ENCODE measurements around the gene GATAD2A.

The GATAD2A gene

DNA sequence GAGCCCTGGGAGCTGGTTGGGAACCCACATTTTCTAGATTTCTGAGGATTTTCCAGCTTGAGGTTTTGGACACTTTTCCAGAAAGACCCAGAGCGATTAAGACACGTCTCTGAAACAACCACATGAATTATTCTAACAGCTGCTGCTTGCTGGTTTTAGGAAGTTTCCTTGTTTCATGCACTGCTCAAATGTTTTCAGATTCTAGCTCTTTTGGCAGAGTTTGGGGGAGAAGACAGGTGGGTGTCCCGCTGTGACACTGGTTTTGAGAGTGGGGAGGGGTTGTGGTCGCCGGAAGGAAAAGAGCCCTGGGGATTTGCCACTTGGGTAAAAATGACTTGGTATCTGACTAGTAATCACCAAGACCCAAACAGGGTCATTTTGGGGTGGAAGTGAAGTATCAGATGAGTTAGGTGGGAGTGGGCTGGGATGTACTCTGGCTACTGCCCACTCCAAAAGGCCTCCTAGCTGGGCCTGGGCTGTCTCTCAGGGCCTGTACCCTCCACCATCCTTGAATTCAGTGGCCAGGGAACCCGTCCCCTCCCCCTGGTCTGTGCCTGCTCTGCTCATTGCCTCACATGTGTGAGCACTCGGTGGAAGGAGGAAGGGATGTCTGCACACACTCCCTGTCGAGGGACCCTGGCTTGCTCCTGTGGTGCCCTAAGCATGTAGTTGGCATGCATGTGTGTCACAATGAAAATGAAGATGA, 13.2 kb downstream of the GATAD2A start:
- no peak overlapping the region for H3K9ac ChIP-seq (ENCODE audit: low read length)
- no peaks in the 10 kb centered on the region for H3K9me3 ChIP-seq (ENCODE audit: control insufficient read depth, low read length)

DNA sequence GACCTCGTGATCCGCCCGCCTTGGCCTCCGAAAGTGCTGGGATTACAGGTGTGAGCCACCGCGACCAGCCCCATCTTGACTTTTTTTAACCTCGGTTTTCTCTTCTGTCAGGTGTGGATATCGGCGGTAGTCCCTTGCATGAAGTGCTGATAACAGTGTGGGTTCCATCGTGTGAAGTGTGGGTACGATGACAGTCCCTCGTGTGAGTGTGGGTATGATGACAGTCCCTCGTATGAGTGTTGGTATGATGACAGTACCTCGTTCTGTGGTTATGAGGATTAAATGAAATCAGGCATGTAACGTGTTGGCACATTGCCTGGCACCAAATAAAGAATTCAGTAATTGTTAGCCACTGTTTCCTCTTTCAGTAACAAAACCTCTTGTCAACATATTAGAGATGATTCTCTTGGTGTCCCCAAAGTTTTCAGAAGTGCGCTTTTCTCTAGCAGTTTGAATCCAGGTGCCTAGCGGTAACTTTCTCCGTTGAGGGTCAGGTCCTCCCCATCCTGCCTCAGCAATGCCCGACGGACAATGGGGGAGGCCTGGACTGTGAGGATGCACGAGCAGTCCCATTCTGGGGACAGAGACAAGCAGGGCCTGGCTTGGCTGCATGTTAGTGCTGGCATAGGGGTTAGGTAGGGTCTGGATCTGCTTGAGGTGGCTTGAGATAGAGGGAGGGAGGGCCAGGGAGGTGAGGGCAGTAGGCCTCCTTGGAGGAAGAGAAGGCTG, 15.3 kb downstream of the GATAD2A start:
- Histone ChIP-seq H3K9ac (ENCODE audit: low read length) (no peak overlapping the region), H3K4me1 (ENCODE audit: control insufficient read depth, insufficient read depth, low read length) (no peaks in the 10 kb centered on the region), H3K9me3 (ENCODE audit: control insufficient read depth, low read length) (no peaks in the 10 kb centered on the region), H3K27me3 (ENCODE audit: control insufficient read depth, insufficient read depth, low read length) (no peaks in the 10 kb centered on the region), H3K36me3 (ENCODE audit: control insufficient read depth, insufficient read depth, low read length) (no peaks in the 10 kb centered on the region), H3K4me3 (ENCODE audit: low read length) (no peak overlapping the region)

More for the DNA sequence above, 13.2 kb downstream of the GATAD2A start:
- H3K36me3 ChIP-seq (ENCODE audit: control insufficient read depth, insufficient read depth, low read length) = no peaks in the 10 kb centered on the region
- H3K4me1 ChIP-seq (ENCODE audit: control insufficient read depth, insufficient read depth, low read length) = no peaks in the 10 kb centered on the region
- H3K4me3 ChIP-seq (ENCODE audit: low read length) = no peak overlapping the region
- H3K27me3 ChIP-seq (ENCODE audit: control insufficient read depth, insufficient read depth, low read length) = no peaks in the 10 kb centered on the region

DNA sequence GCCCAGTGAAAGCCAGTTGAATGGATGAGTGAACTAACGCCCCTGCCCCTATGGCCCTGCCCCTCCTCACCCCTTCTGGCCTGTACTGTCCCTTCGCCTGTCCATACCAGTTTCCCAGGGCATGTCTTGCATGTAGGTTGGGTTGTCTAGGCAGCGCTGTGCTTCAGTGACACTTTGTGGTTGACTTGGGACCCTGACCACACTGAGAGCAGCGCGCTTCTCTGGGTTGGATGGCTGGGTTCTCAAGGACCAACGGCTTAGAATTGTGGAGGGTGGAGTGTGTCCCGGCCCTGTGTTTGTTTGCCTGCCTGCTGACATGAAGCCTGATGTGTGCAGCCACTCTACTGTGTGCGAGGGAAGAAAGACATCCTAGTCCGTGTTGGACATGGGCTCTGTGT, 15.8 kb downstream of the GATAD2A start:
- Histone ChIP-seq H3K27me3 (ENCODE audit: control insufficient read depth, insufficient read depth, low read length) (no peaks in the 10 kb centered on the region), H3K4me1 (ENCODE audit: control insufficient read depth, insufficient read depth, low read length) (no peaks in the 10 kb centered on the region), H3K9me3 (ENCODE audit: control insufficient read depth, low read length) (no peaks in the 10 kb centered on the region), H3K9ac (ENCODE audit: low read length) (no peak overlapping the region), H3K4me3 (ENCODE audit: low read length) (no peak overlapping the region), H3K36me3 (ENCODE audit: control insufficient read depth, insufficient read depth, low read length) (no peaks in the 10 kb centered on the region)

DNA sequence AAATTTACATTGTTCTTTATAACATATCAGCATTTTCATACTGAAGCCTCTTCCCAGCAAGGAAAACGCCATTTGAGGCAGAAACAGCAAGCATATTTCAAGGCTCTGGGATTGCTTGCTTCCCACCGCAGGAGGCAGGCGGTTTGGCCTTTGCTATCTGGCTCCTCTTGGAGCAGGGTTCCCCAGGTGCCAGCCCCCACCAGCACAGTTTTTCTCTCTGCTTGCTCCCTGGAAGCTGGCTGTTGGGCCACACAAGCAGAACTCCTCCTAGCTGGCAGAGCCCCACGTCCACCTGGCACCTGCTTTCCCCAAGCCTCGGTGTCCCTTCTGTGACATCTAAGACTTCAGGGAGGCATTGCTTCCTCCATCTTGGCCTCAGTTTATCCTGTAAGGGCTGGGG, 16.7 kb downstream of the GATAD2A start:
- H3K4me3 ChIP-seq (ENCODE audit: low read length) = no peak overlapping the region
- no peak overlapping the region for H3K9ac ChIP-seq (ENCODE audit: low read length)
- no peaks in the 10 kb centered on the region for H3K27me3 ChIP-seq (ENCODE audit: control insufficient read depth, insufficient read depth, low read length)
- H3K9me3 ChIP-seq (ENCODE audit: control insufficient read depth, low read length) = no peaks in the 10 kb centered on the region
- no peaks in the 10 kb centered on the region for H3K36me3 ChIP-seq (ENCODE audit: control insufficient read depth, insufficient read depth, low read length)
- H3K4me1 ChIP-seq (ENCODE audit: control insufficient read depth, insufficient read depth, low read length) = no peaks in the 10 kb centered on the region

DNA sequence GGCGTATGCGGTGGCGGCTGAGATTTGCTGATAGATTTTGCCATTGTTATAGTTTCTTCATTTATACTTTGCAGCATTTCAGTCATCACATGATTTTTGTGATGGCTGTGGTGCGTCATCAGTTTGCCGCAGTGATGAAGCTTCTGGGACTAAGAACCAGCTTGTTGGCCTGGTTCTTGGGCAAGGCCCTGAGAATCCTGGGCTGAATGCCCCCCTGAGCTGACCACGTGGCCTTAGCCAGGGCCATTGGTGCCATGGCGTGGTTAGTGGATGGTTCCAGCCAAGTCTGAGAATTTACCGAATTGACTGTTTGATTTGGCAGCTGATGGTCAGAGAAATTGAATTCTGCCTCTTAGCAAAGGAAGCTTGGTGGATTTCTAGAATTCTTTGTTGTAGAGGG, 17.8 kb downstream of the GATAD2A start:
- H3K27me3 ChIP-seq (ENCODE audit: control insufficient read depth, insufficient read depth, low read length) = no peaks in the 10 kb centered on the region
- peaks cover 2% of the 10 kb centered on the region for H3K4me1 ChIP-seq (ENCODE audit: control insufficient read depth, insufficient read depth, low read length)
- no peak overlapping the region for H3K4me3 ChIP-seq (ENCODE audit: low read length)
- no peaks in the 10 kb centered on the region for H3K36me3 ChIP-seq (ENCODE audit: control insufficient read depth, insufficient read depth, low read length)
- H3K9me3 ChIP-seq (ENCODE audit: control insufficient read depth, low read length) = no peaks in the 10 kb centered on the region
- H3K9ac ChIP-seq (ENCODE audit: low read length) = no peak overlapping the region

DNA sequence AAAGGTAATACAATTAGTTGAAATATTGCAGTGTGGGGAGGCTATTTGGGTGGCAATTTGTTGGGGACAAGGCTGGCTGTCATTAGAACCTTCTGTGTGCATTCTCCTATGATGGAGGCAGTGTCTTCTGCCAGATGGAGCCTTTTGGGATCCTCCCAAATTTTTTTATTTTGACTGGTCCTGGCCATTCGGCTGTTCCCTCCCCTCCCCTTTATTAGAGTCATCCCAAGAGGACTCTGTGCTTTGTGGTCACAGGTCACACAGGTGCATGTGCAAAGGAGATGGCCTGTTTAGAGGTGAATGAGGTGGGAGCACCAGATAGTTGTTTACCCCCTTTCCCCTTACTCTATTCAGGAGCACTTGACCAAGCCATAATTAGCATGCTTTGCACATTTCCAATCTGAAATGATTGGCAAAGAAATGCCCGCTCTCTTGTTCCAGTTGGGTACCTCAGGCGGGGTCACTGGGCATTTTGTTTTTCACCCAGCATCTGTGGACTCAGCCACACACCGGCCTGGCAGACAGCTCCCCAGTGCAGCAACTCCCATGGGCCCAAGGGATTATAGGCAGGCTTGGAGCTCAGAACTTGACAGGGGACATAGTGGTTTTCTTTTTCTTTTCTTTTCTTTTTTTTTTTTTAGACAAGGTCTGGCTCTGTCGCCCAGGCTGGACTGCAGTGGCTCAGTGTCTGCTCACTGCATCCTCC, 19.8 kb downstream of the GATAD2A start:
- no peak overlapping the region for H3K9ac ChIP-seq (ENCODE audit: low read length)
- H3K9me3 ChIP-seq (ENCODE audit: control insufficient read depth, low read length) = no peaks in the 10 kb centered on the region
- no peak overlapping the region for H3K4me3 ChIP-seq (ENCODE audit: low read length)
- no peaks in the 10 kb centered on the region for H3K27me3 ChIP-seq (ENCODE audit: control insufficient read depth, insufficient read depth, low read length)
- peaks cover 6% of the 10 kb centered on the region for H3K4me1 ChIP-seq (ENCODE audit: control insufficient read depth, insufficient read depth, low read length)
- no peaks in the 10 kb centered on the region for H3K36me3 ChIP-seq (ENCODE audit: control insufficient read depth, insufficient read depth, low read length)

DNA sequence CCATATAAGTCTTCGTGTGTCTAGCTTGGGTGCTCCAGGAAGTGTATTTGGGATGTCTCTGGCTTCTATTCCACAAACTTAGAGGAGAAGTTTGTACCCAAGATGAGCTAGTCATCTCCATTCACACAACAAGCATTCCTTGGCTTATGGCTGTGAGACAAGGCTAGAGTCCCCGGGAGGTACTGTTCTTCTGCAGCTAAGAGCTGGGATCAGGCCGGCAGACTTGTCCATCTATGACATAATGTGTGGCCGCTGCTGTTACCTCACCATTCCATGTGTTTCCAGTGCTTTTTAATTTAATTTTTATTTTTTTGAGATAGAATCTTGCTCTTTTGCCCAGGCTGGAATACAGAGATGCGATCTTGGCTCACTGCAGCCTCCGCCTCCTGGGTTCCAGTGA, 20.7 kb downstream of the GATAD2A start:
- peaks cover 6% of the 10 kb centered on the region for H3K4me1 ChIP-seq (ENCODE audit: control insufficient read depth, insufficient read depth, low read length)
- no peaks in the 10 kb centered on the region for H3K36me3 ChIP-seq (ENCODE audit: control insufficient read depth, insufficient read depth, low read length)
- no peak overlapping the region for H3K4me3 ChIP-seq (ENCODE audit: low read length)
- H3K9ac ChIP-seq (ENCODE audit: low read length) = no peak overlapping the region
- no peaks in the 10 kb centered on the region for H3K27me3 ChIP-seq (ENCODE audit: control insufficient read depth, insufficient read depth, low read length)
- no peaks in the 10 kb centered on the region for H3K9me3 ChIP-seq (ENCODE audit: control insufficient read depth, low read length)

DNA sequence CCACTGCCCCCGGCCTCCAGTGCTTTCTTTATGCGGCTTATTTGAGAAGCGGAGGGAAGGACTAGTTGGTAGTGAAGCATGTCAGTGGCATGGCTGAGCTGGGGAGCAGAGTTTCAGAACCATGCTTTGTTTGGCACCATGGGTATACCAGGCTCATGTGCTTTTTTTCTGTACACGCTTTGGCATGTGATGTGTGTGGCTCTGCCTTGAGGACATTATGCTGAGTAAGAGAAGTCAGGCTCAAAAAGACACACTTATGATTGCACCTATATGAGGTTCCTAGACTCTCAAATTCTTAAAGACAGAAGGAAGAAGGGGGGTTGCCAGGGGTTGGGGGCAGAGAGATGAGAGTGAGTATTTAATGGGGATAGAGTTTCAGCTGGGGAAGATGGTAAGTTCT, 21.3 kb downstream of the GATAD2A start:
- H3K4me1 ChIP-seq (ENCODE audit: control insufficient read depth, insufficient read depth, low read length) = peaks cover 6% of the 10 kb centered on the region
- H3K9ac ChIP-seq (ENCODE audit: low read length) = no peak overlapping the region
- no peak overlapping the region for H3K4me3 ChIP-seq (ENCODE audit: low read length)
- no peaks in the 10 kb centered on the region for H3K9me3 ChIP-seq (ENCODE audit: control insufficient read depth, low read length)
- no peaks in the 10 kb centered on the region for H3K36me3 ChIP-seq (ENCODE audit: control insufficient read depth, insufficient read depth, low read length)
- H3K27me3 ChIP-seq (ENCODE audit: control insufficient read depth, insufficient read depth, low read length) = no peaks in the 10 kb centered on the region

DNA sequence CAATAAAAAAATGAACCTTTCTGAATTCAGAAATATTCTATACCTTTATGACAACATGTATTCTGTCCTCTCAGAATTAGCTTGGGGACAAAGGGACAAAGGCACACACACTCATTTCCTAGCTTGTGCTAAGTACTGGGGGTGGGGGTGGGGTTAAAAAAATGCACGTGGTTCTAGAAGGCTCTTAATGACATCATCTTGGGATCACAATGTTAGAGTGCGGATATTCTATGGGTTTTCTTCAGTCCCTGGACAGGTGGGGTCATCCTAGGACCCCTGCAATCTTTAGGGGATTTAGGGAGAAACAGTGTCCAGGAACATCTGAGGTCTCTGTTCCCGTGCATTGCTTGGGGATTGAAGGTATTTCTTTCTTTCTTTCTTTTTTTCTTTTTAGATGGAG, 21.8 kb downstream of the GATAD2A start:
- H3K27me3 ChIP-seq (ENCODE audit: control insufficient read depth, insufficient read depth, low read length) = no peaks in the 10 kb centered on the region
- H3K36me3 ChIP-seq (ENCODE audit: control insufficient read depth, insufficient read depth, low read length) = no peaks in the 10 kb centered on the region
- H3K9ac ChIP-seq (ENCODE audit: low read length) = no peak overlapping the region
- peaks cover 6% of the 10 kb centered on the region for H3K4me1 ChIP-seq (ENCODE audit: control insufficient read depth, insufficient read depth, low read length)
- H3K9me3 ChIP-seq (ENCODE audit: control insufficient read depth, low read length) = no peaks in the 10 kb centered on the region
- H3K4me3 ChIP-seq (ENCODE audit: low read length) = no peak overlapping the region

DNA sequence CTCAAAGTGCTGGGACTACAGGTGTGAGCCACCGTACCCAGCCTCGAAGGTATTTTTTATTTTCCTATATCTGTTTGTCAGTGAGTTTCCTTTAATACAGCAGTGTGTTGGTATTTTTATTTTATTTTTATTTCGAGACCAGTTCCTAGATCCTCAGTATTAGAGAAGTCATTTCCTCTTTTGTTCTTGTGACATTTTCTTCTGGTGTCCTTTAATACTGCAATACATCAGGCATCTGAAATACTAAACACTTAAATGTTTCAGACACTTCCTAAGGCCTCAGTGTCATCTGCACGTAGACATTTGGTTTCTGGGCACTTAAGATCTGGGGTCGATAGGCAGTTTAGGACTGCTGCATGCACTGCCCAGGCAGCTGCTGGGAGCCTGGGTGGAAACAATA, 22.5 kb downstream of the GATAD2A start:
- no peak overlapping the region for H3K4me3 ChIP-seq (ENCODE audit: low read length)
- no peaks in the 10 kb centered on the region for H3K36me3 ChIP-seq (ENCODE audit: control insufficient read depth, insufficient read depth, low read length)
- no peaks in the 10 kb centered on the region for H3K9me3 ChIP-seq (ENCODE audit: control insufficient read depth, low read length)
- H3K27me3 ChIP-seq (ENCODE audit: control insufficient read depth, insufficient read depth, low read length) = no peaks in the 10 kb centered on the region
- peaks cover 6% of the 10 kb centered on the region for H3K4me1 ChIP-seq (ENCODE audit: control insufficient read depth, insufficient read depth, low read length)
- H3K9ac ChIP-seq (ENCODE audit: low read length) = no peak overlapping the region

DNA sequence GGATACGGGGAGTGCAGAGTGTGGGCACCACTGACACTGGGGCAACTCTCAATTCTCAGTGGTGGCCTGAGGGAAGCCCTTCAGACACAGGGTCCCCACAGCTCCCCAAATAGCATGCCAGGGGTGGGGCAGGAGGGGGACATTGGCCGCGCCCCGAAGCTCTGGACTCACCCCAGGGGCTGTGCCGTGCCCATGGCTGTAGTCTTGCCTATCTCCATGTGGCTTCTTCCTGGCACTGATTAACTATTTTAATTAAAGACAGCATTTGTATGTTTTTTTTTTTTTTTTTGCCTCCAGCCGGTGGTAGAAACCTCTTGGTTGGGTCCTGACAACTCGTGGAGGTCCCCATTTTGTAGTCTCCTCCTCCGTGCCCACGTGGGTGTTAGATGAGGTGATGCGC, 23.3 kb downstream of the GATAD2A start:
- H3K36me3 ChIP-seq (ENCODE audit: control insufficient read depth, insufficient read depth, low read length) = no peaks in the 10 kb centered on the region
- no peaks in the 10 kb centered on the region for H3K27me3 ChIP-seq (ENCODE audit: control insufficient read depth, insufficient read depth, low read length)
- H3K4me1 ChIP-seq (ENCODE audit: control insufficient read depth, insufficient read depth, low read length) = peaks cover 6% of the 10 kb centered on the region
- H3K9me3 ChIP-seq (ENCODE audit: control insufficient read depth, low read length) = no peaks in the 10 kb centered on the region
- H3K9ac ChIP-seq (ENCODE audit: low read length) = no peak overlapping the region
- H3K4me3 ChIP-seq (ENCODE audit: low read length) = no peak overlapping the region

DNA sequence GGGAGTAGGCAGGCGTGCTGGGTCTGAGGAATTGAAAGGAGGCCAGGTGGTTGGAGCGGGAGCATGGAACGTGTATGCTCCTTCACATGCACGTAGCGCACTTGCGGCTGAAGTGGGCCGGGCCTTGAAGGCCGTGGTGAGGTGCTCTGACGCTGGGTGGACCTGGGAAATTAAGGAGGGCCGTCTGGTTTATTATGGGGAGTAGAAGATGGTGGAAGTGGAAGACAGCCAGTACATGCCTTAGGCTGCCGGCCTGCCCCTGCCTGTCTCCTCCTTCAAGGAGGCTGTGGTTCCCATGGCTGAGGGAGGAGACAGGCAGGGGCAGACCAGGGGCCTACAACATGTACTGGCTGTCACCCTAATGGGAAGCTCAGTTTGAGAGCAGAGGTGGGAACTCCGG, 23.9 kb downstream of the GATAD2A start:
- Histone ChIP-seq H3K4me3 (ENCODE audit: low read length) (no peak overlapping the region), H3K36me3 (ENCODE audit: control insufficient read depth, insufficient read depth, low read length) (no peaks in the 10 kb centered on the region), H3K27me3 (ENCODE audit: control insufficient read depth, insufficient read depth, low read length) (no peaks in the 10 kb centered on the region), H3K9me3 (ENCODE audit: control insufficient read depth, low read length) (no peaks in the 10 kb centered on the region), H3K9ac (ENCODE audit: low read length) (no peak overlapping the region), H3K4me1 (ENCODE audit: control insufficient read depth, insufficient read depth, low read length) (peaks cover 6% of the 10 kb centered on the region)

All from mucosa of stomach (tissue), 1 donor.